ENCODE results near the gene ALDH3B1.

Gene ALDH3B1

DNA sequence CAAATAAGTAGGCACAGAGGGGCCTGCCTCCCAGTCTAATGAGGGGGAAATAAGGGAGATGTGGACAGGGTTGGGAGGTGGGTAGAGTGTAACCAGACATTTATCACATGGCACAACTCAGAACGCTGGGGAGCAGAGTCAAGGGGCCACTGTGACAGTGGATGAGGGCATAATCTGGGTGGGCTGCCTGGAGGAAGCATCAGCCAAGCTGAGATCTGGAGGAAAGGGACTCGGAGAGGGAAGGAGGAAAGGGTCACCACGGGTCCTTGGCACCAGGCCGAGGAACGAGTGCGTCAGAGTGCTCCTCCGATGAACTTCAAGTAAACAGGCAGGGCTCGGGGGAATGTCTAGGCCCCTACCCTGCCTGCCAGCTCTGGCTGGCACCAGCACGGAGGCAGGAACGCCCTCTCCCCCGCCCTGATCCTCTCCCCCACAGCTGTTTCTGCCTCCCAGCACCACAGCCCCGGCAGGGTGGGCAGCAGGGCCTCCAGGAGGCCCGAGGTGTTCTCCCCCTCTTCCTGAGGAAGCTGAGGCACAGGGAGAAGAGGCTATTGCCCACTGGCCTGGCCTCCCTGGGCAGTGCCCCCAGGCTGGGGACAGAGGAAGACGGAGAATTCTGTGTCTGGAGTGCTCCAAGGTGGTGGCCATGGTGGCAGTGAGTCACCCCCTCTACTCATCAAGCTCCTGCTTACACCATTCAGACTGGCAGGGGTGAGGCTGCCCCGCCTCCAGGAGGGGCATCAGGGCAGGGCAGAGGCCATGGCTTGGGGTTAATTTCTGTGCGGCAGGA, 4.2 kb downstream of the ALDH3B1 start:
- DNase-seq: peak; percentile 61

DNA sequence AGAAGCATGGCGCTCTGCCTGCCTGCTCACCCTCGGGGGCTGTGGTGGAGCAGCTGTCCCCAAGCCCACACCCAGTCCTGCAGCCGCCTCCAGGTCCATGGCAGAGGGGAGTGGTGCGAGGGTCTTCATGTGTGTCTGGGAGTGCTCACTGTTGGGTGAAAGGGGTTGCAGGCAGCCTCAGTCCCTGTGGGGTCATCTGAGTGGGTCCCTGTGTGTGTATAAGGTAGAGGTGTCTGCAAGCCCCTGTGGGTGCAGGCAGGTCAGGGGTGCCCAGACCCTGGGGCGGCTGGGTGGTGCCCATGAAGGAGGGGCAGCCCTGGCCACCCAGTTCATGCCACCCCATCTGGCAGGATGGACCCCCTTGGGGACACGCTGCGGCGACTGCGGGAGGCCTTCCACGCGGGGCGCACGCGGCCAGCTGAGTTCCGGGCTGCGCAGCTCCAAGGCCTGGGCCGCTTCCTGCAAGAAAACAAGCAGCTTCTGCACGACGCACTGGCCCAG, 4.9 kb downstream of the ALDH3B1 start:
- DNase-seq: no peak

DNA sequence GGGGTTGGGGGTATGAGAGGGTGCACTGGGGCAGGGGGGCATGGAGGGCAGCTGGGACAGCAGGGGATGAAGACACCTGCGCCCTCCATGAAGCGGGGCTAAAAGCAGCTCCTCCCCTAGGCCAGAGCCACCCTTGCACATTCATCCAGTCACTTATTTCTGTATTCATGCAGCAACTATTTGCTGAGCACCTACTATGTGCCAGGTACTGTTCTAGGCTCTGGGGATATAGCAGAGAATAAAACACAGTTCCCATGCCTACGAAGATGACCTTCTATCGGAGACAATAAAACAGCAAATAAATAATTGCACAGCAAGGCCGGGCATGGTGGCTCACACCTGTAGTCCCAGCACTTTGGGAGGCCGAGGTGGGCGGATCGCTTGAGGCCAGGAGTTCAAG, 5.3 kb downstream of the ALDH3B1 start:
- no peak for DNase-seq

DNA sequence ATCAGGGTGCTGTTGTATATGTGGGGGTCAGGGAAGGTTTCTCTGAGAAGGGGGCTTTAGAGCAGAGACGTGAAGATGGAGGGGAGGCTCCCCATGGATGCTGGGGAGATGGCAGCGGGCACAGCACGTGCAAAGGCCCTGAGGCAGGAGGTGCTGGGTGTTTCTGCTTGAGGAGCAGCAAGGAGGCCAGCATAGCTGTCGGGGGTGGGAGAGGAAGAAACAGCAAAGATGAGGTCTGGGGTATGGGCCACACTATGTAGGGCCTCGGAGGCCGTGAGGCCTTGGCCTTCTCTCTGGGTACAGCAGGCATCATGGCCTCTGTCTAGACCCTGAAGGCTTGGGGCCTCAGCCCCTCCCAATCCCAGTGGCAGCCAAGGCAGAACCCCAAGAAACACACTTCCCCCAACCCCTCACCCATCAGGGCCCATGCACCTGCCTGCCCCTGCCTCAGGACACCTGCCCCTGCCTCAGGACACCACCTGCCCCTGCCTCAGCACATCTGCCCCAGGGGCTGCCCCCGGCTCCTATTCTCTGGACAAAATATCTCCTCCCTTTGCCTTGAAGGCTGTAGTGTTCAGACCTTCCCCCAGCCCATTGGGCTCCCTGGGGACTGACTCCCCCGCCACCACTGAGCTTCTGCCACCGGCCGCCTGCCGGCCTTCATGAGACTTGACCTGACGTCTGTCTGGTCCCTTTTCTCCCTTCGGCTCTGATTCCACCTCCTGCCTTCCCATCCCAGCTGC, 6.2 kb downstream of the ALDH3B1 start:
- DNase-seq: no peak

DNA sequence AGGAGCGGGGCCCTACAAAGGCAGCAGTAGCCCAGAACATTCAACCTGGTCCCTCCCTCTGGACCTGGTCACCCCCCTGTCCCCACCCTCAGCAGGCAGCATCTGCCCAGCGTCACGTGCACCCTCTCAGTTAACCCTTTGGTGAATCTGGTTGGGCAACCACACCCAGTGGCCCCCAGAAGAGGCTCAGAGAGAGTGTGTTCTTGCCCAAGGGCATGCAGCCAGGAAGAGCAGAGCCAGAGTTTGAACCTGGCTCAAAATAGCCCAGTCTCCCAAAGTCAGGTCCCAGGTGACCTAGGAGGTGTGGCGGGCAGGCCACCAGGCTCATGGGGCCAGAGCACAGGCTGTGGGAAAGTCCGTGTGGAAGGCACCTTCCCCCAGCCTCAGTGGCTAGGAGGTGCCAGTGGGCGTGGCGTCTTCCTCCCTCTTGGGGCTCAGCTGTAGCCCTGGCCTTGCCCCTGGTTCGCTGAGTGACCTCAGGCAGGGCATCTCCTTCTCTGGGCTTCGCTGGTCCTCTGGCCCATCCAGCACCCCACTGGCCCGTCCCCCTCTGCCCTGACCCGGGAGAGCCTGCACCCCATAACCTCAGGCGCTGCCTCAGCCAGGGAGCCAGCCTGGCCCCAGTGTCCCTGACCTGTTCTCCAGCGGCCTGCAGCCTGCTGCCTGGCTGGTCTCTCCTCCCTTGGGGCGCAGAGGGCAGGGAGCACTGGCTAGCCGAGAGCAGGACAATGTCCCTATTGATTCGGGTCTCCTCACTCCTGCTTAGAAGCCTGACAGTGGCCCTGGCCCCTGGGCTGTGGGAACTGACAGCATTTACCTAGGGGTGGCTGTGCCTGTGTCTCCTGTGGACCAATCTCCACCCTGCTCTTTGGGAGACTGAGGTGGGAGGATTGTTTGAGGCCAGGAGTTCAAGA, 7.0 kb downstream of the ALDH3B1 start:
- no peak for DNase-seq

DNA sequence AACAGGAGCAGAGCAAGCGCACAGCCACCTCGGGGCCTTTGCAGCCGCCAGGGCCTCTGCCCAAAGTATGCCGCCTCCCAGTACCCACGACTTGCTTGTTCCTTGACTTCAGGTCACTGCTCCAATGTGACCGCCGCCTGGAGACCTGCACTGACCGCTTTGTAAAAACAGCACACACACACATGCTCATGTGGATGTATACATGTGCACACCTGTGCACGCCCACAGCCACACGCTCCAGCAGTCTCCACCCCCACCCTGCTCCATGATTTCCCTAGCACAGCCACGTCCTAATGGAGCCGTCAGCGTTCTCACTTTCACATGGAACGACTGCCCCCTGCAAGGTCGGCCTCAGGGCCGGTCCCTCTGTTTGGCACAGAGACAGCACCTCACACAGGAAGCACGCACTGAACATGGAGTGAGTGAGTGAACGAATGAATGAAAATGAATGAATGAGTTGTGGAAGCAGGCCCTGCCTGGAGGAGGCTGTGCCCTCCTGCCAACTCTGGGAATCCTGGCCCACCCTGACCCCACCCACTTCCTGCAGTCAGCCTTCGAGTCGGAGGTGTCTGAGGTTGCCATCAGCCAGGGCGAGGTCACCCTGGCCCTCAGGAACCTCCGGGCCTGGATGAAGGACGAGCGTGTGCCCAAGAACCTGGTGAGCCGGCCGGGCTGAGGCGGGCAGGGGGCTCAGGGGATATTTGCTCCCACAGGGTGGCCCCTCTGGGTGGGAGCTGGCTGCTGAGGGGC, 8.0 kb downstream of the ALDH3B1 start:
- no peak for DNase-seq

DNA sequence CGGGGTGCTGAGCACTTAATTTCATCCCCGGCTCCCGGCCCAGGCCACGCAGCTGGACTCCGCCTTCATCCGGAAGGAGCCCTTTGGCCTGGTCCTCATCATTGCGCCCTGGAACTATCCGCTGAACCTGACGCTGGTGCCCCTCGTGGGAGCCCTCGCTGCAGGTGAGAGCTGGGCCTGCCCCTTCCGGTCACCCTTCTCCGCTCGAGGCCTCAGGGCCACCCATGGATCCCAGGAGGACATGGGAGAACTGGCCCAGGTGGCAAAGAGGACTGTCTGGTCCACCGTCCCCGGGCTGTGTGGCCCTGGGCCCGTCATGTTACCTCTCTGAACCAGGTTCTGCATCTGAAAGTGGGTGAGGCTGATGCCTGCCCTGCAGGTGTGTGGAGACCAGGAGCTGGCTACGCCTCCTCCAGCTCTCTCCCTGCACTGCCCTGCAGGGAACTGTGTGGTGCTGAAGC, 8.6 kb downstream of the ALDH3B1 start:
- no peak for DNase-seq

DNA sequence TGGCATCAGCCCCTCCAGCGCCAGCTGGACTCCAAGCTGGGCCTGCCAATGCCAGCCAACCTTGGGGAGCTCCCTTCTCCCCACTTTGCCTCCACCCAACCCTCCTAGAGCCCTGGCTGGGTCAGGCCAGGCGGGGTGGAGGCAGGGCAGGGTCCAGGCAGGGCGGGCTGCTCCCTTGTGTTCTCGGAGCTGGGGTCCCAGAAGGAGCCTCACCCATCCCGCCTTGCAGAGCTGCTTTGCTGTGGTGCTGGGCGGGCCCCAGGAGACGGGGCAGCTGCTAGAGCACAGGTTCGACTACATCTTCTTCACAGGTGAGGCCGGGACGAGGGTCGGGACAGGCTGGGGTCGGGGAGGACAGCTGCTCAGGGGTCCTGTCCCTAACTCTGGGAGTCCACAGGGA, 9.4 kb downstream of the ALDH3B1 start:
- DNase-seq: no peak

DNA sequence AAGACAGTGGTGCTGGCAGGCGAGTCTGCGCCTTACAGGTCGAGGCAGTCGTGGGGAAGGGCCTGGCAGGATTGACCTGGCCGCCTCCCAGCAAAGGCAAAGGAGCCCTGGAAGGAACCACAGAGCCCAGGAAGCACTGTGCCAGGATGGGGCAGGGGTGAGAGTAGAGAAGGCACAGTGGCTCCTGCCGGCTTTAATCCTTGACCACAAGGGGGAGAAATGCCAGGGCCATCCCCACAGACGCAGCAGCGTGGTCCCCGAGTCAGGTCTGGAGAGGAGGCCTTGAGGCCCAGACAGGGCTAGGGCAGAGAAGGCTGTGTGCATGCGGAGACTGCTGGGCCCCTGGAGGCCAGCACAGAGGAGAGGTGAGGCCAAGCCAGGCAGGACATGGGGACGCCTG, 10.4 kb downstream of the ALDH3B1 start:
- DNase-seq: peak; percentile 35

DNA sequence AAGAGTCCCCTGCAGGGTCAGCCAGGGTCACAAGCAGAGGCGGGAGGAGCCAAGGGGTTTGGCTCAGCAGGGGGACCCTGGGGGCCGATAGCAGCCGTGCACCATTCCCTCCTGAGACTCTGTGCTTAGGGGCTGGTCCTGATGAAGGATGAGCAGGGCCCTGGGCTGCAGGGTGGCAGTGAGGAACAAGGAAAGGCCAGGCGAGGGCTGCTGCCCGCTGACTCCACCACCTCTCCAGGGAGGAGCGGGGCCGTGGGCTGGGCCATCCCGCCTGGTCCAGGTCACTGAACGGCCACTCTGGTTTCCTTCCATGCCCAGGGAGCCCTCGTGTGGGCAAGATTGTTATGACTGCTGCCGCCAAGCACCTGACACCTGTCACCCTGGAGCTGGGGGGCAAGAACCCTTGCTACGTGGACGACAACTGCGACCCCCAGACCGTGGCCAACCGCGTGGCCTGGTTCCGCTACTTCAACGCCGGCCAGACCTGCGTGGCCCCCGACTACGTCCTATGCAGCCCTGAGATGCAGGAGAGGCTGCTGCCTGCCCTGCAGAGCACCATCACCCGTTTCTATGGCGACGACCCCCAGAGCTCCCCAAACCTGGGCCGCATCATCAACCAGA, 11.2 kb downstream of the ALDH3B1 start:
- DNase-seq: no peak

DNA sequence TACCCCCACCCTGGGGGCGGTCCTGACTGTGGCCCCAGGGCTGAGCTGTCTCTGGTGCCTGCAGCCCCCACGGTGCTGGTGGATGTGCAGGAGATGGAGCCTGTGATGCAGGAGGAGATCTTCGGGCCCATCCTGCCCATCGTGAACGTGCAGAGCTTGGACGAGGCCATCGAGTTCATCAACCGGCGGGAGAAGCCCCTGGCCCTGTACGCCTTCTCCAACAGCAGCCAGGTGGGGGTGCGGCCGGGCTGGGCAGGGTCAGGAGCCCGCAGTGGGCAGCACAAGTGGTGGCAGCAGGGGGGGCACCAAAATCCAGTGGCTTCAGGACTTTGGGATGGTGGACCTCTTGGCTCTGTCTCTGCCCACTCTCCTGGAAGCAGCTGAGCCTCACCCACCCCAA, 12.4 kb downstream of the ALDH3B1 start:
- DNase-seq: no peak

DNA sequence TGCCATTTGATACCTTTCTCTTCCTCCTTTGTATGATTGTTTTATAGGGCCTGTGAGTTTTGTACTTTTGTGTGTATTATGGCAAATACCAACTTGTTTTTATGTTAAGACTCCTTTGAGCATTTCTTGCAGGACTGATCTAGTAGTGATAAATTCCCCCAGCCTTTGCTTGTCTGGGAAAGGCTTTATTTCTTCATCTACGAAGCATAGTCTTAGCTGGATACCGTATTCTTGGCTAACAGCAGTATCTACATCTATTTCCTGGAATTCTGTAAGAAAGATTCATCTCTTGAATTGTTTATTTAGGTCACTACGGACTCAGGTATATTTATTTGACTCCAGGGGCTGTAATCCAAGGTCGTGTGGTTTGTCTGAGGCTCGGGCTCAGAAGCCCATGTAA, 14.4 kb downstream of the ALDH3B1 start:
- DNase-seq: no peak

DNA sequence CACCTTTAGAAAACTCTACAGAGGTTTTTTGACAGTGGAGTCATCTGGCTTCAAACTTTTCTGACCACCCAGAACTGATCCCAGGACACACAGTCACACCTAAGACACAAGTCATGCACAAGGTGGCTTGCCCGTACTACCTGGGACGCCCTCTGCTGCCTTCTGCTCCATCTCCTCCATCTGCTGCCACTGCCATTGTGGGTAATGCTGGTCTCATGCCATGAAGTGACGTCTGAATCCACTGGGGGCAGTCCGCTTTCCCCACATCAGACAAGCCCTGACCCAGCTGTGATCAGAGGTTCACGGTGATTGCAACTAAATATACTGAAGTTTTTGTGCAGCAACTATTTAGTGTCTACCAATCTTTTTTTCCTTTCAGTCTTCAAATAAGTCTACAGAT, 14.9 kb downstream of the ALDH3B1 start:
- DNase-seq: no peak

DNA sequence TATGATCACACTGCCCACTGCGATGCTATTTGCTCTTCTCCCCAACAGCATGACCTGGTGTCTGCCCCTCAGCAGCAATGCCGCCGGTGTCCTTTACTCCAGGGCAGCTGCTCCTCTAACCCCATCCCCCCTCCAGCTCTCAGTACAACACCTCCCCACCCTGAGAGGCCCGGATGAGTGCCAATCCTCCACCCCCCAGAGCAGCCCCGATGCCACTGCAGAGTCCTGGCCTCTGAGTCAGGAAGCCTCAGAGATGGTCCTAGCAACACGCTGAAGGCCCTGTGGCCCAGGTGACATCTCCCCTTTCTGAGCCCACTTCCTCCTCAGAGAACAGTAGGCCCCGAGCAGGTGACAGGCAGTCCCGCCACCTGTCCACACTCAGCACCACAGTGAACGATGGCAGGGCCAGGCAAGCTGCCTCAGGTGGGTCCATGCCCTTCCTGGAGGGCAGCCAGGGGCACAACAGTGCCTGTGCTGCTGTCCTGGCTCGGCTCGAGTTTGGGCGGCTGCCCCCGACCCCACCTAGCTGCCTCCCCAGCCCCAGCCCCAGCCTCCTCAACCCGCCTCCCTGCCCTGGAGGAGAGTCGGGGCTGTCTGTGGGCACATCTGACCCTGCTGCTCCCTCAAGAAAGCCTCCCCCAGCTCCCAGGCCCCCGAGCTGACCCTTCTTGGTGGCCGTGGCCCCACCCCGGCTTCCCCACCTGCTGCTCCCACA, 16.4 kb downstream of the ALDH3B1 start:
- DNase-seq: no peak

DNA sequence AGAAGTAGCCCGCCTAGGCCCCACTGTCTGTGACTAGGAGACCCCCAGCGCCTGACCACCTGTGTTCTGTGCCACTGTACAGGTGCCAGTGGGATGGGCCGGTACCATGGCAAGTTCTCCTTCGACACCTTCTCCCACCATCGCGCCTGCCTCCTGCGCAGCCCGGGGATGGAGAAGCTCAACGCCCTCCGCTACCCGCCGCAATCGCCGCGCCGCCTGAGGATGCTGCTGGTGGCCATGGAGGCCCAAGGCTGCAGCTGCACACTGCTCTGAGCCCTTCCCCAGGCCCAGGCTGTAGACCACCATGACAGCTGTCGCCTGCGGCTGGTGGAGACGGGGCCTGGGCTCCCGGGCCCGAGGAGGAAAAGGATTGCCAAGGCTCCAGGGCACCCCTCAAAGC, 17.5 kb downstream of the ALDH3B1 start:
- no peak for DNase-seq

DNA sequence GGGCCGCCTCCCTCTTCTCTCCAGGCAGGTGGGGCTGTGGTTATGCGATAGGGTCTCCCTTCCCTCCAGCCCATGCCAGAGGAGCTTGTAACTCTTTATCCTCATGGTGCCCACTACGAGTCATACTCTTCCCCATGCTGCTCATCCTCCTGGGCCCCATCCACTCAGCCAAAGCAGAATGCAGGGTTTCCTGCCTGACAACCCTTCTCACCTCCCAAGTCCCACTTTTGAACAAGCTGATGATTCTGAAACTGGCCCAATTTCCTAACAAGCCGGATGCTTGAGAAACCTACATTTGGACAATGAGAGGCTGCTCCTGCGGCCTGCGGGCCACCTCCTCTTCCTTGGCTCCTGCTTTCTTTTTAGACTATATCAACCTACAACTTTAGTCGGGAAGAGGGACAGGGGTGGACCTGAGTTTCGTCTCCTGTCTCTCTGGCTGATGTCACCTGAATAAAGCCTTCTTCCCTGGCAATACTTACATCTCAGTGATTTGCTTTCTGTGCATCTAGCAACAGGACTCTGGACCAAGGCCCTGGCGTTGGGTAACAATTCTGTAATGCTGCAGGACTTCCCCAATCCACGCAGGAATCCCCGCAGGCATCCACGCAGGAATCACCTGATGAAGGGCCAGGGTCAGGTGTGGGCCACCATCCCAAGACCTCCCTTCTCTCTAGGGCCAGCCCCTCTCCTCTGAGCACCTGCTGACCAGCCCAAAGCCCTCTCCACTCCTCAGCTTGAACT, 18.8 kb downstream of the ALDH3B1 start:
- peak; percentile 70 for DNase-seq

DNA sequence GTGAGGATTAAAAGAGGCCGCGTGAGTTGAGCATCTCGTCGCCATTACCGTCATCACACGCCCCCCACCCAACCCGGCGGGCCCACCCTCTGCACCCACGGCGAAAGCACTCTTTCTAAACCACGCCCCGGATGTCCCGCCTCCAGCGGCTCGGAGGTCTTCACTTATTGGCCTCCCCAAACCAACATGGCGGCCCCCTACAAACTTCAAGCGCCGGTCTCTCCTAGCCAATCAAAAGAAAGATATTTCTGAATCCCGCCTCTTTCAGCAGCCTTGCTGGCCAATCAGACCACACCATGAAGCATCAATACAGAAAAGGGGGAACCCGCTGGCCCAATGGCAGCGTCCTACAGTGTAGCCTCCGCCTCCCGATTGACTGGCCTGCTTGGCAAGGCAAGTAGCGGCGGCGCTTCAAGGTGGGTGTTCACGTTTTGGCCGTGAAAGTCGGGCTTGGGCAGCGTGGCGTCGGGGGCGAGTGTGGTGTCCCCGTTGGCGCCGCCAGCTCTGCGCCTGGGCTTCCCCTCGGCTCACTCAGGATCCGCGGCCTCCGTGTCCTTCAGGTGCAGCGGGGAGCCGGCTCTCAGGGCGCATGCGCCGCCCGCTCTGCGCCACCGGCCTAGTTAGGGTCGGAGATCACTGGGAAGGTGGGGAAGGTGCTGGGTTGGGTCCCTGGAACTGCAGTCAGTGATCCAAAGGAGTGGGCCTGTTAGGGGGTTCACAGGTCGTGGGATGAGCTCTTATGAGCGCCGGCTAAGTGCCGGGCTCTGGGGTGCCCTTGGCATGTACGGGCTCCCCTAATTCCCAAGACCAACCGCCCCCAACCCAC, 20.4 kb downstream of the ALDH3B1 start, which contains the start of gene NDUFS8:
Gene NDUFS8, plus strand, starts transcription at position 364 of the 826 bp plus-strand sequence. CDS start 1,471 bp downstream, outside the sequence.
- peak; percentile 99 for DNase-seq

DNA sequence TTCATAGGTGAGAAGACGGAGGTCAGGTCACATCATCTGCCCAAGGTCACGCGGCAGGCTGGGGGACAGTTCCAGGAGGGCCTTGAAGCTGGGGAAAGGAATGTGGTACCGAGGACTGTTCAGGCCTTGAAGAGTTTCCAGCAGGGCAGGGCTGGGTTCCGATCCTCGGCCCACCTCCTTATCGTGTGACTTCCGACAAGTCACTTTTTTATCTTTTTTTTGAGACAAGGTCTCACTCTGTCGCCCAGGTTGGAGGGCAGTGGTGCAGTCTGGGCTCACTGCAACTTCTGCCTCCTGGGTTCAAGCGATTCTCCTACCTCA, 21.0 kb downstream of the ALDH3B1 start:
- no peak for DNase-seq

DNA sequence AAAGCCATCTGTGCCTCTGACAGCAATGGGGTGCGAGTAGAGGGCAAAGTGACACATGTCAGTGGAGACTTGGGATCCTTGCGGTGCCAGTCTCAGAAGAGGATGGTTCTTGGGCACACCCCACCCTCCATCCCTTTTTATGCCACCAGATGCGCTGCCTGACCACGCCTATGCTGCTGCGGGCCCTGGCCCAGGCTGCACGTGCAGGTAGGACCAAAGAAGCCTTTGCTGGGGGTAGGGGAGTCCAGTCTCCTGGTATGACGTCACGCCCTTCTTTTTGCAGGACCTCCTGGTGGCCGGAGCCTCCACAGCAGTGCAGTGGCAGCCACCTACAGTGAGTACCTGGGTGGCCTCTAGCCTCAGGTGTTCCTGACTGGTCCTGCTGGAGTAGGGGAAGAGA, 21.9 kb downstream of the ALDH3B1 start:
- no peak for DNase-seq
